Fibroblast of the aortic adventitia (primary cell): ENCODE data around the gene DPPA2. TPM values are rescaled to one million over a fixed set of nuclear protein-coding genes. Genes with fewer than 3 reads are reported as not detected.

Experiments
- DNase-seq: peaks from one replicate; pipeline ENCODE4 v3.0.0-alpha.2; 2010; ENCODE audit warnings: low read depth
- H3K4me3 ChIP-seq: 2 replicates; pipeline ENCODE4 v1.5.1; 2011; ENCODE audit warnings: low read depth, mild to moderate bottlenecking, control low read depth, low read length, moderate library complexity
- CTCF ChIP-seq: IDR thresholded peaks from 2 replicates; pipeline ENCODE4 v1.5.1; 2011; ENCODE audit warnings: mild to moderate bottlenecking, low read length, control low read depth, inconsistent platforms; ENCODE audit not compliant: insufficient read depth
- total RNA-seq: library from RNA; depleted of rRNA; stranded (reverse); fragments of >200 nt; gene quantifications from 2 replicates; pipeline ENCODE4 v1.2.3, GENCODE V29; 2012; ENCODE audit warnings: low replicate concordance

The DPPA2 gene
- total RNA-seq, 1 donor = not detected

DNA sequence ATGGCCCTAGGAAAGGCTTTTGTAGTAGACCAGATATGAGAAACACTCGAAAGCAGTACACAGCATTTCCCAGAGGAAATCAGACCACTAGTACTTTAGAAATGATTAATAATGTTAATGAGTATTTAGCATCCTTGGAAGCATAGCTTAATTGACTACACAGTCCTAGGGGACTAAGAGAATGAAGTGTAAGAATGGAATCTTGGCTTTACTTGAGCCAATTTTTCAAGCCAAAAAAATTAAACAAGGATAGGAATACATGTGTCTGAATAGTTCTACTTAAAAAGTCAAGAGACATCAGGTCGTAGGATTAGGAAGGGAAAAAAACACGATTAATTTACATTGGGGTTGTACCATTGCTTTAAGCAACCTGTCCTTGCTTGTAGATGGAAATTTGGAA lies 38.2 kb downstream of the DPPA2 start:
- no peak overlapping the region for H3K4me3 ChIP-seq
- DNase-seq = no peak

DNA sequence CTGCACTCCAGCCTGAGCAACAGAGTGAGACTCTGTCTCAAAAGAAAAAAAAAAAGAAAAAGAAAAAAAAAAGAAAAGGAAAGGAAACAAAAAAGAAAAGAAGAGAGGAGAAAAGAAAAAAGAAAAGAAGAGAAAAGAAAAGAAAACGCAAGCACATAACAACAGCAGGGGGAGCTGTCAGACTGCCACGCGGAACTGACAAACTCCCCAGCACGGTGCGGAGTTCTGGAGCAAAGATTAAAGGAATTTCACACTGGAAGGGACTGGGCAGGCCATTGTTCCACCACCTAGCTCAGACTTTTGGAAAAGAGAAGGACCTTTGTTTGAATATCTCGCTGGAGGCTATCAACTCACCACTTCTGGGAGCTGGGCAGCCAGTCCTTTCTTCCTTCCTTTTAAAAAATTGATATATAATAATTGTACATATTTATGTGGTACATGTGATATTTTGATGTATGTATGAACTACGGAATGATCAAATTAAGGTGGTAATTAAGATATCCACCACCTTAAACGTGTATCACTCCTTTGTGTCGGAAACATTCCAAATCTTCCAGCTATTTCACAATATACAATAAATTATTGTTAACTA lies 40.5 kb downstream of the DPPA2 start:
- peak; percentile 19 for DNase-seq
- no peak overlapping the region for H3K4me3 ChIP-seq
- TF ChIP-seq CTCF = peak; percentile 26

More for the DNA sequence above, 38.2 kb downstream of the DPPA2 start:
- no peak for TF ChIP-seq CTCF

- no peak for TF ChIP-seq CTCF
- no peak for DNase-seq
- no peak overlapping the region for H3K4me3 ChIP-seq
Measured at GRCh38 chr3:109270779-109271178, 45.5 kb downstream of the DPPA2 start.

DNA sequence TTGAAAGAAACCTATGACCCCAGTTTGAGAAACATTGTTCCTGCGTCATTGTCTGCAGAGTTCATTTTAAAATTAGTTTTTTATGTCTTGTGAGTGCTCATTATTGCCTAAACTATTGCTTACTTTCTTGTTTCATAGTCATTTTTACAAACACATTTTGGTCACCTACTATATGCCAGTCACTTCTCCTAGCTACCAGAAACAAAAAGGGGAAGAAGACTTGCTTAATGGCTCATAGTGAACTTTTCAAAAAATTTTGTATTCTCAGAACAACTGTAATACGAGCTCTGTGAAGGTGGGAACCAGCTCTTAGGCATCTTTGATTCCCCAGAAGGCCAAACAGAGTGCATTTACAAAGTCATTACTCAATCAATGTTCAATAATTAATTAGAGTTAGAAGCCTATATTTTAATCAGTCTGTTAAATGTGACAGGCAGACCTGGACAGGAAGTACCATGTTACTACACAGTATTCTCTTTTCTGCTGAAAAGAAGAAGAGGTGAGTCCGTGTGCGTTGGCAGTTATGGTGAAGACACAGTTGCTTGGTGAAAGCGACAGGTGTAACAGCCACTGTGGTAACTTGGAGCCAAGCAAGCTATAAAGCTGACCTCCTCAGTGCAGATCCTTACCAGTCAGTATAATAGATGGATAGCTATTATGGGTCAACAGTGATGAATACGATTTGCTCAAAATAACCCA lies 46.6 kb downstream of the DPPA2 start:
- no peak for DNase-seq
- H3K4me3 ChIP-seq = no peak overlapping the region
- TF ChIP-seq CTCF = no peak

- no peak for DNase-seq
Measured at GRCh38 chr3:109268181-109268580, 48.1 kb downstream of the DPPA2 start.

GRCh38 chr3:109265295-109265694 lies 51.0 kb downstream of the DPPA2 start:
- TF ChIP-seq CTCF = no peak
- DNase-seq = no peak
- H3K4me3 ChIP-seq = no peak overlapping the region

More at GRCh38 chr3:109268181-109268580, 48.1 kb downstream of the DPPA2 start:
- TF ChIP-seq CTCF = no peak
- H3K4me3 ChIP-seq = no peak overlapping the region

DNA sequence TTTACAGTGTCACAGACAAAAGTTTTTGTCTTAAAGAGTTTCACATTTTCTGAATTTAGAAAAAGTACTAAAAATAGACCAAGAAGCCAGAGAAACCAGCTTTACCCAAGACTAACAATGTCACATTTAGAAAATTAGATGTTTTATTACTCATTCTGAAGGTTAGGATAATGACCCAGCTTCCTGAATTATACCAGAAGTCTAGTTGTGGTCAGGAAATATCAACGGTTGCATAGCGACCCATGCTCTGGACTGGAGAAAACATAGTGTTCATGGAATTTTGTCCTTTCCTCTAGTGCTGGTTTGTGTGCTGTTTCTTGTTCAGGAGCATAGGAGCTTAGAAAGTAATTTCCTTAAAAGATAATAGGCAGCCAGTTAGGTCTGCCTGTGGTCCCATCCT lies 59.0 kb downstream of the DPPA2 start:
- H3K4me3 ChIP-seq = no peak overlapping the region
- DNase-seq = peak; percentile 2
- TF ChIP-seq CTCF = no peak
